Measurements from ENCODE around the gene CAMTA1.
A peak's percentile ranks its signal among the peaks of the same experiment; 100 is the strongest.

CAMTA1 gene

DNA sequence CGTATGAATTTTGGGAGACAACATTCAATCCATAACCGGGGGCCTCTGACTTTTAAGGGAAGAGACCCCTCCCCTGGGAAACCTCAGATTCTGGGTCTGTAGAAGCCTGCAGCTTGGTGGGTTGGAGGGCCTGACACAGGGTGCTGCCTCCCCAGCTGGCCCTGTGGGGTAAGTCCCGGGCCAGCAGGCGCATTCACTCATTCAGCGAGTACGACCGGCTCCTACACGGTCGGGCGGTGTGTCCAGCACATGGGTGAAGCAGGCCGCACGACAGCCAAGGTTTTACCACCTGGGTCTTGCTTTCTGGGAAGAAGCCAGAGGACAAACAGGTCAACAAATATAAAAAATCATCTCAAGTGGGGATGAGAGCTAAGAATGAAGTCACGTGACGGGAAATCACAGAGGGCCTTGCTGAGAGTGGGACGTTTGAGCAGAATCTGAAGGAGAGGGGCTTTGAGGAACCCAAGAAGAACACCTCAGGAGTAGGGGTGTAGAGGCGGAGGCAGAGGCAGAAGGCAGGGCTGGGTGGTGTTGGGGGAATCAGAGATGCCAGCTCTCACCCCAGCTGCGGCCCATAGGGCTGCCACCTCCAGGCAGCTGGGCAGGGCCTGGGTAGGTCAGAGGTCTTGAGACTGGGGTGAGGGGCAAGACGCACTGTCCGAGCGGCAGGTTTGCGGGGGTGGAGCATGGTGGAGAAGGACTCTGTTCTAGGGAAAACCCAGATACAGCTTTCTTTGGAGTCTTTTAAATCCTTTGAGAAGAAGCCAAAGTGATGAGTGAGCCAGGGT lies 652.5 kb downstream of the CAMTA1 start:
- FAIRE-seq (no peak), DNase-seq (ENCODE audit: insufficient read length, low spot score) (no peak)
- no peak for TF ChIP-seq CTCF (IDR thresholded peaks at IDR 0.05; ENCODE audit: insufficient read depth, missing control alignments)

DNA sequence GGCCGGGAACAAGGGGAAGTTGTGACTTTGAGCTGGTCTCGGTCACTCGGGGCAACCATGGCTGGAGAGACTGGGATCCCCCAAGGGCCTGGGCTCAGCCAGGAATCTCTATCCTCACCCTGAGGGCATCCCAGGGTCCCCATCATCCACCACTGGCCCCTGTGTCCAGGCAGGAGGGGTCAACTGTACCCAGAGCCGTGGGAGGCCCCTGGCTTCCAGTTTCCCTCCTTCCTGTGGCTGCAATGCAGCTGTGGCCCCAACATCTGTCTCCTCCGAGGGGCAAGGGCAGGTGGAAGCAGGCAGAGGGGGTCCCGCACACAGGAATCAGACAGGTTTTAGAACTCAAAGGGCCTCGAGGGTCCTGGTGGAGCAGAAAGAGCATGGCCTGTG lies 653.1 kb downstream of the CAMTA1 start:
- no peak for TF ChIP-seq CTCF (IDR thresholded peaks at IDR 0.05; ENCODE audit: insufficient read depth, missing control alignments)
- FAIRE-seq (no peak), DNase-seq (ENCODE audit: insufficient read length, low spot score) (no peak)

DNA sequence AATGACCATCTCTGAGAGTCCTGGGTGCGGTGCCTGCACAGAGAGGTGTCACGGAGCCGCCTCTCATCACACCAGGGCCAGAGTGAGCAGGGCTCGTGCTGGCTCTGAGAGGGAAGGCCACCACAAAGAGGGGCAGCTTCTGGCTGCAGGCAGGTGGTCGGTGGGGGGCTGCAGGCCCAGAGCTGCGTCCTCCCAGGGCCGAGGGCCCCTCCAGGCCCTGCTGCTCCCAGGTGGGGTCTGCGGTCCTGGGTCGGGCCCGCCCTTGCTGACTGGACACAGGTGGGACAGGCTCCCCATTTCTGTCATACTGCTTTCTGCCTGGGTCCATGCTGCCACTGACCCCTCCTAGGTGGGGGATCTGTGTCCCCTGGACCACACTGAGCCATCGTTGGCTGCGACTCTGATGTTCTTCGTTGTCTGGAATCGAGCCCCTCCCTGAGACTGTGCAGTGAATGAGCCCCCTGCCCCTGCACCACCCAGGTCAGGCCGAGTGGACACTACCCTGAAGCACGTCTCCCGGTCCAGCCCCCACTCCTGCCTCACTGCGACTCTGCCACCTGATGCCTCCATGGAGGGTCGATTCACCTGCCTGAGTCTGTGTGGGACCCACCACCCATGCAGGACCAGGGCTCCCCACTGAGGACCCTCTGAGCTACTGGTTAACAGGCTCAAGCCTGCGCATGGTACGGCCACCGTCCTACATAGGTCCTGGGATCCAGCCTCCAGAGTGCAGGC lies 653.8 kb downstream of the CAMTA1 start:
- FAIRE-seq (no peak), DNase-seq (ENCODE audit: insufficient read length, low spot score) (no peak)
- no peak for TF ChIP-seq CTCF (IDR thresholded peaks at IDR 0.05; ENCODE audit: insufficient read depth, missing control alignments)

DNA sequence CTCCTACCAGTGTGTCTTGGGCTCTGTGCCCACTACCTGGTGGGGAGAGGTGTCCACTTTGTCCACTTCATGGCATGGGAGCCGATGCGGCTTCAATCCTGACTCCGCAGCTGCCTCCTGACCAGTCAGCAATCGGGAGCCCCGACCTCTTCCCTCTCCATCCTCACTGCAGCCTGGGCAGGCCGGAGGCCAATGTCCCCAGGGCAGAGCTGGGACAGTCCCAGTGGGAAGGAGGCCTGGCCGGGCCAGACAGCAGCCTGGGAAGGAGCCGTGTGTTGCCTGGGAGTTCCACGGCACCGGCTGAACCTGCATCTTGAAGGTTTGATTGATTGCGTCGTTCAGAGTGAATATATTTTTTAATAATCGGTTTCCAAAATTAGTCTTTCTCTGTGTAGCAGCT lies 654.9 kb downstream of the CAMTA1 start:
- DNase-seq (ENCODE audit: insufficient read length, low spot score) (no peak), FAIRE-seq (no peak)
- TF ChIP-seq CTCF (IDR thresholded peaks at IDR 0.05; ENCODE audit: insufficient read depth, missing control alignments) = no peak

DNA sequence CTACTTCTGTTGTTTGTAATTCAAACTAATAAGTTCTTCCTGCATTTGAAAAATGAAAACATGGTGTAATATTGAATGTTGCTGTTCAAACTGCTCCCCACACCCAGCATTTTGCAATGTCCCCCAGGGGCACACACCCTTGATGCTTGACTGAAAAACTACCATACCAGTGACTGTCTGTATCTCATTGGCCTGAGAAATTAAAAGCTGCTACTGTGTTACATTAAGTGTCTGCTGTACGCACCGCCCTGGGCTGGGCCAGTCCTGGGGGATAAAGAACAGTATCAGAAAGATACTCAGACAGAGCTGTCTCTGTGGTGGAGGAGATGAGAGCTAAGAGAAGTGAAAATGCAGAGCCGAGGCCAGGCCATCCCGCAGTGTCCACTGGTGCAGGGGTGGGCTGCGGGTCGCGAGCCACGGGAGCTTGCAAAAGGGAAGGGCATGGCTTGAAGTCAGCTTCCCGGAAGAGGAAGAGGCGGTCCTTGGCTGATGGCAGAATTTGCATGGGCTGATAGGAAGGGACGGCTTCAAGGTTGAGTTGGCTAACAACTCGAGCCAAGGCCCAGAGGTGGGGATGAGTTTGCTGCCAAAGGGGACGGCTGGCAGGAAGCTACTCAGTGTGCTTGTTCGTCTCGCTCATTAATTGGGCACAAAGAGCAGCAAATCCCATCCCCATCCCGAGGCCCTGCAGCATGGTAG lies 656.0 kb downstream of the CAMTA1 start:
- TF ChIP-seq CTCF (IDR thresholded peaks at IDR 0.05; ENCODE audit: insufficient read depth, missing control alignments) = no peak
- FAIRE-seq (no peak), DNase-seq (ENCODE audit: insufficient read length, low spot score) (no peak)

DNA sequence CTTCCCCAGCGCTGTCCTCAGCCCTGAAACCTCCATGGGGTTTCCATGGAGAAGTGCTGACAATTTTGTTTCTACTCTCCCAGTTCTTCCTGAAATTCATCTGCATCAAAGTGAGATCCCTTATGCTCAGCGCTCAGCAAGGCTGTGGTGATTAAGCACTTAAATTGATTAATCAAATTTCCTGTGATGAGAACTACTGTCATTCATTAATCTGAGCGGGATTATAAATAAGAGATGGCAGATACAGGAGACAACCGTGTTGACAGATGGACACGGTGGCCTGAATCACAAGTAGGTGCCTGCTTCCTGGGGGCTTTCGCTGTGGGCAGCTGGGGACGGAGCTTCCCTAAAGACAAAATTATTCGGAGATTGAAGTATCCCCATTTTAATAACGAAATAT lies 656.8 kb downstream of the CAMTA1 start:
- no peak for TF ChIP-seq CTCF (IDR thresholded peaks at IDR 0.05; ENCODE audit: insufficient read depth, missing control alignments)
- no peak for FAIRE-seq
- peak; percentile 40 for DNase-seq (ENCODE audit: insufficient read length, low spot score)
